ENCODE data around the gene NR0B2. TPM values are rescaled to one million over a fixed set of nuclear protein-coding genes. Genes with fewer than 3 reads are reported as not detected.

The NR0B2 gene
- total and polyA plus RNA-seq, 12 donors: 2.7 to 14.7 (median 6.1) TPM

DNA sequence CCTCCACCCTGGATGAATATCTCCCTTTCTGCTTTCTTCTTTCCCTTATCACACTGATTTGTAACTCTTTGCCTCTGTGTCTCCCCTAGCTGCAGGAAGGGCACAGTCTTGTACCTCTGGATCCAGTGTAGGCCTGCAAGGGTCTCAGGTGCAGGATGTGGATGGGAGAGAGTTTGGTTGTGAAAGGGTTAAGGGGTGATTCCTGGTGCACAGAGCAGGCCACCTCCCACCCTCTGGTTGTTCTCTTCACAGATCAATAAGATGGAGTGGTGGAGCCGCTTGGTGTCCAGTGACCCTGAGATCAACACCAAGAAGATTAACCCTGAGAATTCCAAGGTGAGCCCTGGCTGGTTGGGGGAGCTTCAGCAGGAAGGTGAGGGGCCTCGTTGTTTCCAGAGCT lies 31.4 kb upstream of the NR0B2 start:
- Histone ChIP-seq H3K27ac (peak overlapping the region in 7 of 10 donors; percentile 47 to 81 (median 68)), H3K4me1 (peaks cover 0 to 54% (median 23%) of the 10 kb centered on the region in 9 donors), H3K36me3 (peaks cover 0 to 71% (median 40%) of the 10 kb centered on the region in 9 donors), H3K4me3 (no peak overlapping the region), H3K27me3 (no peaks in the 10 kb centered on the region), H3K9me3 (no peaks in the 10 kb centered on the region)
- 75 to 83% methylated on average over 2 of the region's 2 CpGs for WGBS, 2 donors
- DNase-seq: no peak
- ATAC-seq: no peak
- intact Hi-C loops (cut with DNase I): no loop called here
- TF ChIP-seq, protein P1, sequence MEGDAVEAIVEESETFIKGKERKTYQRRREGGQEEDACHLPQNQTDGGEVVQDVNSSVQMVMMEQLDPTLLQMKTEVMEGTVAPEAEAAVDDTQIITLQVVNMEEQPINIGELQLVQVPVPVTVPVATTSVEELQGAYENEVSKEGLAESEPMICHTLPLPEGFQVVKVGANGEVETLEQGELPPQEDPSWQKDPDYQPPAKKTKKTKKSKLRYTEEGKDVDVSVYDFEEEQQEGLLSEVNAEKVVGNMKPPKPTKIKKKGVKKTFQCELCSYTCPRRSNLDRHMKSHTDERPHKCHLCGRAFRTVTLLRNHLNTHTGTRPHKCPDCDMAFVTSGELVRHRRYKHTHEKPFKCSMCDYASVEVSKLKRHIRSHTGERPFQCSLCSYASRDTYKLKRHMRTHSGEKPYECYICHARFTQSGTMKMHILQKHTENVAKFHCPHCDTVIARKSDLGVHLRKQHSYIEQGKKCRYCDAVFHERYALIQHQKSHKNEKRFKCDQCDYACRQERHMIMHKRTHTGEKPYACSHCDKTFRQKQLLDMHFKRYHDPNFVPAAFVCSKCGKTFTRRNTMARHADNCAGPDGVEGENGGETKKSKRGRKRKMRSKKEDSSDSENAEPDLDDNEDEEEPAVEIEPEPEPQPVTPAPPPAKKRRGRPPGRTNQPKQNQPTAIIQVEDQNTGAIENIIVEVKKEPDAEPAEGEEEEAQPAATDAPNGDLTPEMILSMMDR (IDR thresholded peaks at IDR 0.05): no peak

DNA sequence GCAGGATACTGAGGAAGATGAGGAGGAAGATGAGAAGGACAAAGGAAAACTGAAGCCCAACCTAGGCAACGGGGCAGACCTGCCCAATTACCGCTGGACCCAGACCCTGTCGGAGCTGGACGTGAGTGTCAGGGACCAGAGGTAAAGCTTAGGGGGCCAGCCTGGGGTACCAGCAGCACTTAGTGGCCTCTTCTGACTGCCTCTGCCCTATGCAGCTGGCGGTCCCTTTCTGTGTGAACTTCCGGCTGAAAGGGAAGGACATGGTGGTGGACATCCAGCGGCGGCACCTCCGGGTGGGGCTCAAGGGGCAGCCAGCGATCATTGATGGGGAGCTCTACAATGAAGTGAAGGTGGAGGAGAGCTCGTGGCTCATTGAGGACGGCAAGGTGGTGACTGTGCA lies 28.9 kb upstream of the NR0B2 start:
- intact Hi-C loops (cut with DNase I): no loop called here
- Histone ChIP-seq H3K4me3 (no peak overlapping the region), H3K9me3 (no peaks in the 10 kb centered on the region), H3K27ac (no peak overlapping the region), H3K4me1 (peaks cover 3 to 51% (median 27%) of the 10 kb centered on the region in 9 donors), H3K36me3 (peaks cover 0 to 71% (median 40%) of the 10 kb centered on the region in 9 donors), H3K27me3 (no peaks in the 10 kb centered on the region)
- ATAC-seq (no peak), DNase-seq (no peak)
- TF ChIP-seq, protein P1 (IDR thresholded peaks at IDR 0.05): no peak
- 92 to 95% methylated on average over 12 of the region's 12 CpGs for WGBS, 2 donors

DNA sequence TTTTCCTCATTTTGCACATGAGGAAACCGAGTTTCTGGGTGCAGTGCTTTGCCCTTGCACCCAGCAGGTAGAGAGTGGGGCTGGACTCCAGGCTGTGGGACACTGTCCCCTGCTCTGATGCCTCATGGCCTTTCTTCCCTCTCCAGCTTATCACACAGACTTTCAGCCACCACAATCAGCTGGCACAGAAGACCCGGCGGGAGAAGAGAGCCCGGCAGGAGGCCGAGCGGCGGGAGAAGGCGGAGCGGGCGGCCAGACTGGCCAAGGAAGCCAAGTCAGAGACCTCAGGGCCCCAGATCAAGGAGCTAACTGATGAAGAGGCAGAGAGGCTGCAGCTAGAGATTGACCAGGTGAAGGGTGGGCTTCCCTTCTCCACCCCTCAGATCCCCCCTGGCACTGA lies 27.5 kb upstream of the NR0B2 start:
- H3K36me3 ChIP-seq: peaks cover 0 to 69% (median 40%) of the 10 kb centered on the region in 9 donors
- no peaks in the 10 kb centered on the region for H3K9me3 ChIP-seq
- H3K27ac ChIP-seq: peak overlapping the region in 4 of 10 donors; percentile 2 to 41 (median 18)
- TF ChIP-seq, protein P1 (IDR thresholded peaks at IDR 0.05): no peak
- H3K4me3 ChIP-seq: no peak overlapping the region
- peaks cover 5 to 52% (median 31%) of the 10 kb centered on the region in 9 donors for H3K4me1 ChIP-seq
- ATAC-seq: peak in 4 of 8 donors; percentile 22 to 44 (median 34)
- WGBS, 2 donors: 78 to 81% methylated on average over 10 of the region's 10 CpGs
- H3K27me3 ChIP-seq: no peaks in the 10 kb centered on the region
- peak; percentile 23 to 34 for DNase-seq
- intact Hi-C loops (cut with DNase I): no loop called here

DNA sequence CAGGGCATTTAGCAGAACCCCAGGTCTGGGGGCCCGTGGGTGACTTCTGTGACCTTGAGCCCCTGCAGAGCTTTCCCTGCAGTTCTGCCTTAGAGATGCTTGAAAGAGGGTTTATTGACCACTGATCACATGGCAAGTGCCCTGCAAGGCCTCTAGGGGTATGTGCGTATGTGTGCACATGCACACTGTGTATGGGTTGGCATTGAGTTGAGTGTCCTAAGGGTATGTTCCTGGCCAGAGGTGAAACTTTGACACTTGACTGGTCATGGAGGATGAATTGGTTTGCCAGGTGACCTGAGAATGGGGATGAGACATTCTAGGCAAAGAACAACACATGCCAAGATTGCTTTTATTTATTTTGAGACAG lies 24.9 kb upstream of the NR0B2 start:
- H3K4me3 ChIP-seq: no peak overlapping the region
- DNase-seq (no peak), ATAC-seq (peak in 2 of 8 donors; percentile 5 to 28)
- no peaks in the 10 kb centered on the region for H3K9me3 ChIP-seq
- WGBS, 2 donors: 89 to 95% methylated on average over 2 of the region's 2 CpGs
- intact Hi-C loops (cut with DNase I): no loop called here
- no peaks in the 10 kb centered on the region for H3K27me3 ChIP-seq
- H3K4me1 ChIP-seq: peaks cover 5 to 37% (median 21%) of the 10 kb centered on the region in 9 donors
- TF ChIP-seq, protein P1 (IDR thresholded peaks at IDR 0.05): no peak
- H3K36me3 ChIP-seq: peaks cover 0 to 66% (median 28%) of the 10 kb centered on the region in 9 donors
- peak overlapping the region in 9 of 10 donors; percentile 7 to 79 (median 67) for H3K27ac ChIP-seq
